HG03439 (cell line): Measurements from ENCODE around the gene INO80B.
"Not testable (repeated sequence)": the region's sequence is repeated elsewhere in the genome, so short reads cannot be mapped to it uniquely, and the experiment has no call there.

Experiments used
- ATAC-seq: cut with Tn5 transposase; IDR thresholded peaks from one replicate; pipeline ENCODE4 v1.9.1; 2021; ENCODE audit warnings: mild to moderate bottlenecking, moderate library complexity; ENCODE audit not compliant: unreplicated experiment

The INO80B gene

GRCh38 chr2:74424995-74425406 lies 29.9 kb upstream of the INO80B start:
- ATAC-seq: no peak

GRCh38 chr2:74425523-74425922 lies 29.4 kb upstream of the INO80B start:
- no peak for ATAC-seq

- no peak for ATAC-seq
These were observed 28.6 kb upstream of the INO80B start for GRCh38 chr2:74426181-74426758.

- no peak for ATAC-seq
These were observed 27.3 kb upstream of the INO80B start for GRCh38 chr2:74427551-74427950.

GRCh38 chr2:74428675-74429074 lies 26.2 kb upstream of the INO80B start:
- no peak for ATAC-seq

GRCh38 chr2:74429487-74430451 lies 25.1 kb upstream of the INO80B start:
- no peak for ATAC-seq

- ATAC-seq: no peak
These were observed 24.4 kb upstream of the INO80B start for GRCh38 chr2:74430502-74430901.

GRCh38 chr2:74436111-74436805 lies 18.6 kb upstream of the INO80B start:
- no peak for ATAC-seq

- ATAC-seq: no peak
These were observed 17.8 kb upstream of the INO80B start for GRCh38 chr2:74436848-74437695.

GRCh38 chr2:74438248-74438647 lies 16.6 kb upstream of the INO80B start:
- no peak for ATAC-seq

GRCh38 chr2:74439373-74439772 lies 15.5 kb upstream of the INO80B start:
- ATAC-seq: no peak

GRCh38 chr2:74439803-74440377 lies 15.0 kb upstream of the INO80B start:
- no peak for ATAC-seq

- peak; percentile 59 for ATAC-seq
These were observed 14.3 kb upstream of the INO80B start for GRCh38 chr2:74440378-74441169.

- ATAC-seq: no peak
These were observed 13.7 kb upstream of the INO80B start for GRCh38 chr2:74441170-74441689.

GRCh38 chr2:74441690-74442482 lies 13.0 kb upstream of the INO80B start, which contains the start of gene RTKN:
Gene RTKN, minus strand, starts transcription at chr2:74441937. Its CDS starts 121 bp downstream, at chr2:74441816.
- ATAC-seq: no peak

- ATAC-seq: not testable (repeated sequence)
These were observed 12.2 kb upstream of the INO80B start for GRCh38 chr2:74442483-74443297.

- ATAC-seq: no peak
These were observed 10.2 kb upstream of the INO80B start for GRCh38 chr2:74444498-74445318.
